Spleen (tissue), 11 donors: ENCODE measurements around the gene NCOA6. TPM values are rescaled to one million over a fixed set of nuclear protein-coding genes. Genes with fewer than 3 reads are reported as not detected.

ENCODE experiments used
- DNase-seq: peaks from one replicate; pipeline ENCODE4 v3.0.0-alpha.2; 2020
- H3K27ac ChIP-seq, 8 donors: fragments of 200-600 bp; sonication (generic) in 7 of 8; 1 replicate in 4 of 8; 2 replicates in 4 of 8; pipeline versions ENCODE4 v1.5.0 to v1.8.0; 2016 to 2021; ENCODE audit warnings: inconsistent platforms in 4 of 8, mild to moderate bottlenecking in 4 of 8, moderate library complexity in 1 of 8
- H3K27me3 ChIP-seq, 7 donors: fragments of 200-600 bp; sonication (generic) in 6 of 7; replicated peaks in 1 of 7; 1 replicate in 4 of 7; 2 replicates in 3 of 7; pipeline versions ENCODE4 v1.5.0 to v1.8.0; 2016 to 2021; ENCODE audit warnings: inconsistent platforms in 3 of 7, mild to moderate bottlenecking in 1 of 7
- H3K36me3 ChIP-seq, 6 donors: fragments of 200-600 bp; sonication (generic) in 5 of 6; 1 replicate in 4 of 6; 2 replicates in 2 of 6; pipeline versions ENCODE4 v1.5.0 to v1.8.0; 2016 to 2021; ENCODE audit warnings: inconsistent platforms in 2 of 6
- H3K4me1 ChIP-seq, 6 donors: fragments of 200-600 bp; sonication (generic) in 5 of 6; 1 replicate in 3 of 6; 2 replicates in 3 of 6; pipeline versions ENCODE4 v1.5.0 to v1.8.0; 2016 to 2021; ENCODE audit warnings: inconsistent platforms in 3 of 6
- H3K4me3 ChIP-seq, 8 donors: fragments of 200-600 bp; sonication (generic) in 7 of 8; 1 replicate in 4 of 8; 2 replicates in 4 of 8; pipeline versions ENCODE4 v1.5.0 to v1.8.0; 2016 to 2021; ENCODE audit warnings: inconsistent platforms in 4 of 8, mild to moderate bottlenecking in 4 of 8, moderate library complexity in 2 of 8
- H3K9me3 ChIP-seq, 8 donors: fragments of 200-600 bp; sonication (generic) in 7 of 8; 1 replicate in 4 of 8; 2 replicates in 4 of 8; pipeline versions ENCODE4 v1.5.0 to v1.8.0; 2016 to 2021; ENCODE audit warnings: inconsistent platforms in 4 of 8
- CTCF ChIP-seq, 11 experiments: fragments of 200-600 bp in 7 of 11; fragments of 450-650 bp in 4 of 11; sonication (generic) in 4 of 11; IDR thresholded peaks in 8 of 11; conservative IDR thresholded peaks in 3 of 11; 1 replicate in 7 of 11; 2 replicates in 4 of 11; pipeline versions ENCODE4 v1.4.0 to v1.8.0; 2016 to 2021; ENCODE audit warnings: antibody characterized with exemption in 11 of 11, inconsistent platforms in 4 of 11, mild to moderate bottlenecking in 1 of 11
- POLR2A ChIP-seq, 3 donors: fragments of 450-650 bp; IDR thresholded peaks; one replicate each; pipeline ENCODE4 v1.5.1; 2017; ENCODE audit warnings: antibody characterized with exemption in 3 of 3, mild to moderate bottlenecking in 1 of 3
- POLR2AphosphoS5 ChIP-seq, 3 donors: sonication (generic); formaldehyde crosslinking; IDR thresholded peaks; one replicate each; pipeline ENCODE4 v1.5.1; 2017; ENCODE audit warnings: antibody characterized with exemption in 3 of 3
- WGBS, 5 donors: extraction: QIAGEN DNeasy Blood & Tissue Kit in 3 of 5; methylation state at CpG; one replicate each; pipeline versions ENCODE4 v1.1.5 to v1.1.7; 2013 to 2018; 5-methylcytosine and 5-hydroxymethylcytosine counted together
- intact Hi-C: fragments of 100-400 bp; cut with DNase I; formaldehyde crosslinking; loops from one replicate; pipeline ENCODE4 v1.15.0; 2023; ENCODE audit warnings: low total_unique reads
- polyA plus RNA-seq, 3 donors: library from polyadenylated mRNA; stranded (reverse); fragments of 200-250 nt; gene quantifications; one replicate each; pipeline ENCODE4 v1.2.1, GENCODE V29; 2013
- total RNA-seq, 7 donors: library from RNA; depleted of rRNA in 3 of 7; stranded (reverse); fragments of >200 nt in 3 of 7; fragmentation: NEBNext Ultra II Directional in 4 of 7; extraction: Animal tissue kit (Norgen Biotek cat#: 25700) in 4 of 7; gene quantifications; one replicate each; pipeline versions ENCODE4 v1.1.0 to v1.2.1, GENCODE V29; 2016 to 2021
- donor health status: healthy with polysubstance abuse.
- donor health status: DM: no; HTN: no; CAD: no; lungs with moderate emphysema.
- donor health status: DM: no; HTN: no; CAD: no.
- donor health status: Bipolar disorder and iron deficiency.
- donor health status: healthy.
- donor health status: DM: no; HTN: no; CAD: no.
- donor health status: DM: yes; HTN: yes; CAD: no.

The NCOA6 gene
- total and polyA plus RNA-seq, 10 donors = 13.6 to 32.8 (median 26.4) TPM

- Histone ChIP-seq H3K4me1 (no peaks in the 10 kb centered on the region), H3K27ac (no peak overlapping the region), H3K9me3 (no peaks in the 10 kb centered on the region), H3K27me3 (no peaks in the 10 kb centered on the region), H3K4me3 (no peak overlapping the region), H3K36me3 (peaks cover 0 to 49% (median 7%) of the 10 kb centered on the region in 6 donors)
- intact Hi-C loops = no loop called here
- 81 to 91% (median 84%) methylated on average over 23 to 32 of the region's 32 CpGs for WGBS, 5 donors
- DNase-seq = no peak
- TF ChIP-seq POLR2AphosphoS5 (IDR thresholded peaks at IDR 0.05) (no peak), POLR2A (IDR thresholded peaks at IDR 0.05) (no peak), CTCF (IDR thresholded peaks at IDR 0.05 in 8 of 11, conservative IDR thresholded peaks at IDR 0.05 in 3 of 11) (no peak)
Measured at GRCh38 chr20:34863421-34863965, 38.0 kb upstream of the NCOA6 start.

GRCh38 chr20:34862724-34863123 is 37.3 kb upstream of the NCOA6 start:
- TF ChIP-seq CTCF (IDR thresholded peaks at IDR 0.05 in 8 of 11, conservative IDR thresholded peaks at IDR 0.05 in 3 of 11) (no peak), POLR2A (IDR thresholded peaks at IDR 0.05) (no peak), POLR2AphosphoS5 (IDR thresholded peaks at IDR 0.05) (no peak)
- no peak overlapping the region for H3K4me3 ChIP-seq

GRCh38 chr20:34861386-34862084 is 36.1 kb upstream of the NCOA6 start:
- TF ChIP-seq CTCF (IDR thresholded peaks at IDR 0.05 in 8 of 11, conservative IDR thresholded peaks at IDR 0.05 in 3 of 11) (no peak), POLR2AphosphoS5 (IDR thresholded peaks at IDR 0.05) (no peak), POLR2A (IDR thresholded peaks at IDR 0.05) (no peak)
- Histone ChIP-seq H3K27me3 (no peaks in the 10 kb centered on the region), H3K4me1 (no peaks in the 10 kb centered on the region), H3K27ac (no peak overlapping the region), H3K9me3 (no peaks in the 10 kb centered on the region), H3K36me3 (peaks cover 0 to 62% (median 7%) of the 10 kb centered on the region in 6 donors), H3K4me3 (no peak overlapping the region)
- intact Hi-C loops = no loop called here
- WGBS, 5 donors = 65 to 83% (median 81%) methylated on average over 7 of the region's 7 CpGs
- DNase-seq = no peak

More at GRCh38 chr20:34862724-34863123, 37.3 kb upstream of the NCOA6 start:
- H3K9me3 ChIP-seq = no peaks in the 10 kb centered on the region
- WGBS, 5 donors = 91 to 97% (median 93%) methylated on average over 6 to 12 of the region's 12 CpGs
- H3K27ac ChIP-seq = no peak overlapping the region
- no peaks in the 10 kb centered on the region for H3K4me1 ChIP-seq
- intact Hi-C loops = no loop called here
- peaks cover 0 to 55% (median 7%) of the 10 kb centered on the region in 6 donors for H3K36me3 ChIP-seq
- H3K27me3 ChIP-seq = no peaks in the 10 kb centered on the region
- no peak for DNase-seq

- Histone ChIP-seq H3K36me3 (peaks cover 0 to 76% (median 7%) of the 10 kb centered on the region in 6 donors), H3K4me3 (no peak overlapping the region), H3K27me3 (no peaks in the 10 kb centered on the region), H3K27ac (no peak overlapping the region), H3K9me3 (no peaks in the 10 kb centered on the region), H3K4me1 (no peaks in the 10 kb centered on the region)
- no peak for TF ChIP-seq POLR2A (IDR thresholded peaks at IDR 0.05)
- TF ChIP-seq CTCF (IDR thresholded peaks at IDR 0.05 in 8 of 11, conservative IDR thresholded peaks at IDR 0.05 in 3 of 11) = no peak
- no peak for TF ChIP-seq POLR2AphosphoS5 (IDR thresholded peaks at IDR 0.05)
- intact Hi-C loops = no loop called here
- DNase-seq = peak; percentile 62
- WGBS, 5 donors = 87 to 94% (median 90%) methylated on average over 9 of the region's 9 CpGs
Measured at GRCh38 chr20:34859826-34860545, 34.5 kb upstream of the NCOA6 start.
